GM13976 (cell line): ENCODE data around the gene CYP8B1.

Experiments
- DNase-seq: peaks from one replicate; pipeline ENCODE4 v3.0.0; 2012; ENCODE audit warnings: low spot score
- CTCF ChIP-seq: IDR thresholded peaks from 2 replicates; pipeline ENCODE4 v1.5.1; 2012; ENCODE audit warnings: borderline replicate concordance, mild to moderate bottlenecking; ENCODE audit not compliant: insufficient read depth; ENCODE audit errors: extremely low read depth, missing control alignments, control extremely low read depth
- in situ Hi-C: fragments of 300-500 bp; cut with MboI; formaldehyde crosslinking; loops from one replicate; pipeline ENCODE4 v1.12.0; 2022; ENCODE audit warnings: low sequenced_read_pairs, mixed read lengths, inconsistent platforms; ENCODE audit not compliant: unreplicated experiment

The CYP8B1 gene

DNA sequence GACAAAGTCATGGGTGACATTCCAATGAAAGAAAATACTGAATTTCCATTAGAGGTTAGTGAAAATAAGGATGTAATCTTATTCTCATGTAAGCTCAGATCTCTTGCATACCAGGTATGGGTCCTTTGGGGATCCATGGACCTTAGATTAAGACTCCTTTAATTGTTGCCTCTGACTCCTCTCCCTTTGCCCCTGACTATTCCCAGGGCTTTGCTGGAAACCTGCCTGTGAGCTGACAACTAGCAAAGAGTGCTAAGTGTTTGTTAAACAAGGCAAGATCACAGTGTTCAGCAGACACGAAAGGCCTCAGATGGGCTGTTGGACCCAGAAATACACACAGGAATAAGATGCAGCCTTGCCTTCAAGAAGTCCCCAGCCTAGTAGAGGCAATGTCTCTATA, 34.3 kb downstream of the CYP8B1 start:
- in situ Hi-C loops: no loop called here

GRCh38 chr3:42839616-42840015, 36.1 kb downstream of the CYP8B1 start:
- in situ Hi-C loops: no loop called here
- TF ChIP-seq CTCF: peak; percentile 54
- DNase-seq: peak; percentile 64

More for the DNA sequence above, 34.3 kb downstream of the CYP8B1 start:
- no peak for TF ChIP-seq CTCF
- no peak for DNase-seq

DNA sequence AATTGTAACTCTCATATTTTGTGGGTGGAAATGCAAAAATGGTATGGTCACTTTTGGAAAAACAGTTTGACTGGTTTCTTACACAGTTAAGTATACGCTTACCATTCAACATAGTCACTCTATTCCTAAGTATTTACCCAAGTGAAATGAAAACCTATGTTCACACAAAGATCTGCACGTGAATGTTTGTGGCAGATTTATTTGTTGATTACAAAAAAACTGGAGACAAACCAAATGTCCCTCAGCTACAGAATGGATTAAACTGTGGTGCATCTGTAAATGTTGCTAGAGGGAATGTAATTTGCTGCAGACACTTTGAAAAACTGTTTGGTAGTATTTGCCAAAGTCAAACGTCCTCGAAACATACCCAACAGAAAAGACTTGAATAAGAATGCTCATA, 37.1 kb downstream of the CYP8B1 start:
- no peak for DNase-seq
- in situ Hi-C loops: no loop called here
- no peak for TF ChIP-seq CTCF

- in situ Hi-C loops: no loop called here
- no peak for TF ChIP-seq CTCF
- DNase-seq: no peak
Observed at GRCh38 chr3:42836150-42837123, 39.2 kb downstream of the CYP8B1 start.

DNA sequence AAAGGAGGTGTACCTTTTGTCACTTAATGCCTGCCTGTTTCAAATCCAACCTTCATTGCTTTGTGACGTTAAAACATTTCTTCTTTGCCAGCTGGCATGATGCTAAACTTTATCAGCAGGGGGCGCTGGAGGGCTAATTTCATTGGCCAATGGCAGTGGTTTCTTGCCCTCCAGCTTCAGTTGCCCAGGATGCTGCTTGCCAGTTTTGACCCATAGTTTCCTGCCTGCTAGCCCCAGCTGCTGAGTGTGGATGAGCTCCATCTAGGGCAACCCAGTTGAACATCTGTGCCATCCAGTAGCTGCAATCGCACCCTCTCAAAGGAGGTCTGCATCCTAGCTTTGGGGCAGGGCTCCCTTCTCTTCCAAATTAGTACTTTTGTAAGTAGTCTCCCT, 44.4 kb downstream of the CYP8B1 start:
- peak; percentile 63 for TF ChIP-seq CTCF
- peak; percentile 55 for DNase-seq
- in situ Hi-C loops: no loop called here

DNA sequence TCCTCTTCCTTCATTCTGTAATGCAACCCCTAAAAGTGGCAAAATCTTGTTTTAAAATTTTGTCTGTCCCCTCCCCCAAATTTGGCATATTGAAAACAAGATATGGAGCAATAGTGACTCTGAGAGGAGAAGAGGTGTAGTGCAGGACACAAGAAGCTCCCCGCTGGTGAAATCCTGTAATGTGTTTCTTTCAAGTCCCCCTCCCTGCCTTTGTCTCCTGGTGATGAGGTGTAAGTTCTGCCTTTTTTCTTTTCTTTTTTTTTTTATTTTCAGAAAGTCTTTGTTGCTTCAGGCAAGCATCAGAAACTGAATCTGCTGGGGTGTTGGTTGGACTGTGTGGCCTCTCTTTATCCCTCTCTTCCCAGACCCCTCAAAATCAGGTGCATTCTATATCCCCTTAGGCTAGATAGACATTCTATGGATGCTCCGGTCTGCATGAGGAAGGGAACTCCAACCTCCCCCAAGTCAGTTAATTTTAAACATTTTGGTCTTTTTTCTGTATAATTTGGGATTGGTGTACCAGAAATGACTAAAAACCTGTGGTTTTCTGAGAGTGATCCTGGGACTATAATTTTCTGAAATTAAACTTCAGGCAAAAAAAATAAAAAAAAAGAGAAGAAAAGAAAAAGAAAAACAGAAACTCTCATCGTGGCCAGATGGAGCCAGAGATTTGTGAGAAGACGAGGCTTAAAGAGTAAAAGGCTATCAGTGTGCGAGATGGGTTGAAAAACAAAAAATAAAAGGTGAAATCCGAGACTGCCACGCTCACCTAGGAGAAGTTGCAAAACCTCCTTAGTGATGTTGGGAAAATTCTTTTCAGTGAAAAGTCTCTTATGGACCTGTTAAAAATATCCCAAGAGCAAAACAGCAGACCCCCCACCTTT, 45.0 kb downstream of the CYP8B1 start:
- DNase-seq: no peak
- in situ Hi-C loops: no loop called here

More for the DNA sequence above, 45.0 kb downstream of the CYP8B1 start:
- TF ChIP-seq CTCF: no peak
